RWPE1 (cell line): Measurements from ENCODE around the gene ATR.

ENCODE experiments used
- CTCF ChIA-PET: fragments of 350-600 bp; sonication (Branson Sonifier 250); formaldehyde crosslinking; extraction: SDS; loops from one replicate; lab custom pipeline; 2021; lab: Yijun Ruan, JAX
- POLR2A ChIA-PET: fragments of 400-600 bp; formaldehyde crosslinking; extraction: SDS; loops from one replicate; lab custom pipeline; 2020; ENCODE audit warnings: antibody characterized with exemption; ENCODE audit not compliant: low non-redundant PET; lab: Yijun Ruan, JAX
- DNase-seq: peaks from one replicate; pipeline ENCODE4 v3.0.0; 2012; ENCODE audit warnings: low spot score
- H3K27ac ChIP-seq: fragments of 450-650 bp; 2 replicates; pipeline ENCODE4 v1.5.1; 2017
- TF ChIP-seq, protein P1 (sequence below): fragments of 450-650 bp; conservative IDR thresholded peaks from 2 replicates; pipeline ENCODE4 v1.5.1; 2017; ENCODE audit warnings: low read depth, mild to moderate bottlenecking

The ATR gene

GRCh38 chr3:142578329-142579223 lies at the start of gene ATR:
Gene ATR, minus strand, starts transcription at chr3:142578733. Its CDS starts 29 bp downstream, at chr3:142578704.
- CTCF ChIA-PET: interaction anchor here (0.6 kb wide), 1 partner anchor 1646 kb away, joined by 3 read pairs; no protein-coding TSS in a partner anchor
- peak within 1 kb of the TSS; percentile 88 for H3K27ac ChIP-seq
- DNase-seq: peak; percentile 97
- TF ChIP-seq, protein P1, sequence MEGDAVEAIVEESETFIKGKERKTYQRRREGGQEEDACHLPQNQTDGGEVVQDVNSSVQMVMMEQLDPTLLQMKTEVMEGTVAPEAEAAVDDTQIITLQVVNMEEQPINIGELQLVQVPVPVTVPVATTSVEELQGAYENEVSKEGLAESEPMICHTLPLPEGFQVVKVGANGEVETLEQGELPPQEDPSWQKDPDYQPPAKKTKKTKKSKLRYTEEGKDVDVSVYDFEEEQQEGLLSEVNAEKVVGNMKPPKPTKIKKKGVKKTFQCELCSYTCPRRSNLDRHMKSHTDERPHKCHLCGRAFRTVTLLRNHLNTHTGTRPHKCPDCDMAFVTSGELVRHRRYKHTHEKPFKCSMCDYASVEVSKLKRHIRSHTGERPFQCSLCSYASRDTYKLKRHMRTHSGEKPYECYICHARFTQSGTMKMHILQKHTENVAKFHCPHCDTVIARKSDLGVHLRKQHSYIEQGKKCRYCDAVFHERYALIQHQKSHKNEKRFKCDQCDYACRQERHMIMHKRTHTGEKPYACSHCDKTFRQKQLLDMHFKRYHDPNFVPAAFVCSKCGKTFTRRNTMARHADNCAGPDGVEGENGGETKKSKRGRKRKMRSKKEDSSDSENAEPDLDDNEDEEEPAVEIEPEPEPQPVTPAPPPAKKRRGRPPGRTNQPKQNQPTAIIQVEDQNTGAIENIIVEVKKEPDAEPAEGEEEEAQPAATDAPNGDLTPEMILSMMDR: no peak
- POLR2A ChIA-PET: interaction anchor here (0.6 to 1.2 kb wide), 2 partner anchors 10 to 422 kb away, joined by 3 to 7 read pairs; no protein-coding TSS in a partner anchor

- POLR2A ChIA-PET: no interaction called here
- TF ChIP-seq, protein P1: no peak
Observed at GRCh38 chr3:142626971-142627370, 48.4 kb upstream of the ATR start.

GRCh38 chr3:142625153-142625440 lies 46.6 kb upstream of the ATR start:
- TF ChIP-seq, protein P1: no peak
- DNase-seq: no peak
- H3K27ac ChIP-seq: no peak overlapping the region
- ChIA-PET CTCF (interaction anchor here (0.6 to 0.8 kb wide), 2 partner anchors 9 to 34 kb away, joined by 4 read pairs; no protein-coding TSS in a partner anchor), POLR2A (no interaction called here)

More at GRCh38 chr3:142626971-142627370, 48.4 kb upstream of the ATR start:
- CTCF ChIA-PET: interaction anchor here (0.6 to 0.7 kb wide), 2 partner anchors 69 to 137 kb away, joined by 3 to 4 read pairs; no protein-coding TSS in a partner anchor
- no peak overlapping the region for H3K27ac ChIP-seq
- DNase-seq: no peak

- DNase-seq: no peak
- TF ChIP-seq, protein P1: no peak
- POLR2A ChIA-PET: interaction anchor here (0.5 kb wide), 1 partner anchor 78 kb away, joined by 6 read pairs; no protein-coding TSS in a partner anchor
- no peak overlapping the region for H3K27ac ChIP-seq
- CTCF ChIA-PET: interaction anchor here (0.6 to 0.8 kb wide), 2 partner anchors 9 to 33 kb away, joined by 4 read pairs; no protein-coding TSS in a partner anchor
Observed at GRCh38 chr3:142624341-142625152, 46.0 kb upstream of the ATR start.

DNA sequence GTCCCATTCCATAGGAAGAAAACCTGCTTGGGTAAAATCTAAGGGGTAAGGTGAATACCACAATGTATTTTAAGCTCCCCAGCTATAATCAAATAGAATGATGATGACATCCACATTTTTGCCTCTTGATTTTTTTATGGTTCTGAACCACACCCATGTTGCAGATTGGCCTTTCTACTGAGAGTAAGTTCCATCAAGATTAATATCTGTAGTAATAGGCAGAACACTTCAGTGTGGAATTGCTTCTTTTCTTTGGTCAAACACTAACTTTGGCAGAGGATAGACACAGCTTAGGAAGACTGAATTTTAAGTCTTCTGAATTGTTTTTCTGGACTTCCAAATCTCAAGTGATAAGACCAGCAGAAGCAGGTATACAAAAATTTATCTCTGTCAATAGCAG lies 44.7 kb upstream of the ATR start:
- CTCF ChIA-PET: interaction anchor here (1.1 kb wide), 1 partner anchor 40 kb away, joined by 3 read pairs; no protein-coding TSS in a partner anchor
- DNase-seq: no peak
- H3K27ac ChIP-seq: no peak overlapping the region
- TF ChIP-seq, protein P1: no peak
- POLR2A ChIA-PET: no interaction called here

DNA sequence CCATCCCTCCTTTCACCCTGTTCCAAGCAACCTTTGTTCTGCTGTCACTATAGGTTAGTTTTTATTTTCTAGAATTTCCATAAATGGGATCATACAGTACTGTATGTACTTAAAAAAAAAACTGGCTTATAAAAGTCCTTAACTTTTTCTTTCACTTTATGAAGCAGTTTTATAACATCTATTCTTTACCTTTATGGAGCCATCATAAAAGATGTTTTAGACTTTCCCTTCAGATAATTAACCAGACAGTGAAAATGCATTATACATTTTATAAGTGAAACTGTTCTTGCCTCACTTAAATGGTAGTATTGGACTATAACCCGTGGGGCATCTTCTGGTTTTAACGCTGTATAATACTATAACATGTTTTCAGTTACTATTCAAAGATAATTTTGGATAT lies 43.9 kb upstream of the ATR start:
- no peak for DNase-seq
- POLR2A ChIA-PET: no interaction called here
- CTCF ChIA-PET: interaction anchor here (1.1 kb wide), 1 partner anchor 41 kb away, joined by 3 read pairs; no protein-coding TSS in a partner anchor
- TF ChIP-seq, protein P1: no peak
- no peak overlapping the region for H3K27ac ChIP-seq
